ENCODE data around the gene PPIG.
"Not testable (repeated sequence)": the region's sequence is repeated elsewhere in the genome, so short reads cannot be mapped to it uniquely, and the experiment has no call there.

The PPIG gene

GRCh38 chr2:169662744-169663143, 78.6 kb downstream of the PPIG start:
- in situ Hi-C loops (cut with MboI; ENCODE audit: low sequenced_read_pairs) = no loop called here

GRCh38 chr2:169663247-169663646, 79.1 kb downstream of the PPIG start:
- in situ Hi-C loops (cut with MboI; ENCODE audit: low sequenced_read_pairs) = no loop called here

- in situ Hi-C loops (cut with MboI; ENCODE audit: low sequenced_read_pairs) = no loop called here
Measured at GRCh38 chr2:169664600-169664977, 80.4 kb downstream of the PPIG start.

- in situ Hi-C loops (cut with MboI; ENCODE audit: low sequenced_read_pairs) = no loop called here
Measured at GRCh38 chr2:169664978-169665930, 81.1 kb downstream of the PPIG start.

GRCh38 chr2:169667583-169667982, 83.4 kb downstream of the PPIG start:
- in situ Hi-C loops (cut with MboI; ENCODE audit: low sequenced_read_pairs) = no loop called here

- in situ Hi-C loops (cut with MboI; ENCODE audit: low sequenced_read_pairs) = no loop called here
Measured at GRCh38 chr2:169670215-169670651, 86.1 kb downstream of the PPIG start.

GRCh38 chr2:169670937-169671336, 86.8 kb downstream of the PPIG start:
- in situ Hi-C loops (cut with MboI; ENCODE audit: low sequenced_read_pairs) = no loop called here

GRCh38 chr2:169672406-169672805, 88.3 kb downstream of the PPIG start:
- in situ Hi-C loops (cut with MboI; ENCODE audit: low sequenced_read_pairs) = no loop called here

GRCh38 chr2:169673106-169673505, 89.0 kb downstream of the PPIG start:
- in situ Hi-C loops (cut with MboI; ENCODE audit: low sequenced_read_pairs) = no loop called here

- in situ Hi-C loops (cut with MboI; ENCODE audit: low sequenced_read_pairs) = no loop called here
Measured at GRCh38 chr2:169673921-169674320, 89.8 kb downstream of the PPIG start.

GRCh38 chr2:169676357-169676756, 92.2 kb downstream of the PPIG start:
- in situ Hi-C loops (cut with MboI; ENCODE audit: low sequenced_read_pairs) = no loop called here

GRCh38 chr2:169676850-169677249, 92.7 kb downstream of the PPIG start:
- in situ Hi-C loops (cut with MboI; ENCODE audit: low sequenced_read_pairs) = no loop called here

GRCh38 chr2:169683054-169683424, 98.9 kb downstream of the PPIG start:
- in situ Hi-C loops (cut with MboI; ENCODE audit: low sequenced_read_pairs) = no loop called here

- in situ Hi-C loops (cut with MboI; ENCODE audit: low sequenced_read_pairs) = no loop called here
Measured at GRCh38 chr2:169683425-169684134, 99.4 kb downstream of the PPIG start.

- in situ Hi-C loops (cut with MboI; ENCODE audit: low sequenced_read_pairs) = no loop called here
Measured at GRCh38 chr2:169684135-169684565, 100.0 kb downstream of the PPIG start.

GRCh38 chr2:169684712-169685111, 100.6 kb downstream of the PPIG start:
- in situ Hi-C loops (cut with MboI; ENCODE audit: low sequenced_read_pairs) = not testable (repeated sequence)

GRCh38 chr2:169686825-169687224, 102.7 kb downstream of the PPIG start:
- in situ Hi-C loops (cut with MboI; ENCODE audit: low sequenced_read_pairs) = not testable (repeated sequence)

- in situ Hi-C loops (cut with MboI; ENCODE audit: low sequenced_read_pairs) = not testable (repeated sequence)
Measured at GRCh38 chr2:169687943-169688342, 103.8 kb downstream of the PPIG start.

GRCh38 chr2:169690958-169691357, 106.8 kb downstream of the PPIG start:
- in situ Hi-C loops (cut with MboI; ENCODE audit: low sequenced_read_pairs) = no loop called here
